PFSK-1 (cell line): ENCODE measurements around the gene MED26.

Experiments
- FOXP2 ChIP-seq: optimal IDR thresholded peaks from 2 replicates; pipeline ENCODE3; 2011; ENCODE audit warnings: borderline replicate concordance, control low read depth, inconsistent platforms; ENCODE audit not compliant: insufficient read depth; ENCODE audit errors: extremely low read length, extremely low read depth
- POLR2AphosphoS5 ChIP-seq: IDR thresholded peaks from 2 replicates; pipeline ENCODE4 v1.6.1; 2012; ENCODE audit warnings: low read depth, mild to moderate bottlenecking, control low read depth, low read length, moderate library complexity
- REST ChIP-seq, 2 experiments: IDR thresholded peaks; 2 replicates each; pipeline versions ENCODE4 v1.6.1 to v1.8.0; 2011 to 2012; ENCODE audit warnings: low read depth in 2 of 2, low read length in 2 of 2, control low read depth in 1 of 2, inconsistent platforms in 1 of 2, mild to moderate bottlenecking in 1 of 2, moderate library complexity in 1 of 2; ENCODE audit not compliant: insufficient read depth in 1 of 2
- SIN3A ChIP-seq: IDR thresholded peaks from 2 replicates; pipeline ENCODE4 v1.6.1; 2012; ENCODE audit warnings: mild to moderate bottlenecking, low read length, moderate library complexity, borderline replicate concordance; ENCODE audit not compliant: insufficient read depth
- TAF1 ChIP-seq: IDR thresholded peaks from 2 replicates; pipeline ENCODE4 v1.6.1; 2012; ENCODE audit warnings: low read length, control low read depth, borderline replicate concordance; ENCODE audit not compliant: insufficient read depth

The MED26 gene

GRCh38 chr19:16641695-16642094 is 13.7 kb upstream of the MED26 start:
- TF ChIP-seq FOXP2 (no peak), TAF1 (no peak), REST (IDR thresholded peaks at IDR 0.05; ENCODE audit: insufficient read depth in 1 of 2, low read depth in 2 of 2, low read length in 2 of 2) (no peak), POLR2AphosphoS5 (no peak), SIN3A (no peak)

DNA sequence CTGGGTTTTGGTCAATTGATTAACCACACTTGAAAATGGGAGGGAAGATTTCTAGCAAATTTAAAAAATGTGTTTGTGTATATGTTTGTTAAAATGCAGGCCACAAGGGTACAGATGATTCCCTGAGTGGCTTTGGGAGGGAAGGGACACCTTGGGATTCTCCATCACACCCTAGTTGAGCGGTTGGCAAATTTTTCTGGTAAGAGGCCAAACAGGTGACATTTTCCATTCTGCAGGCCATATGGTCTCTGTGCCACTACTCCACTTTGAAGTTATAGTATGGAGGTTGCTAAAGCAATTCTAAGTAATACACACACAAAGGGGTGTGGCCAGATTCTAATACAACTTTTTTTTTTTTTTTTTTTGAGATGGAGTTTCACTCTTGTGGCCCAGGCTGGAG is 12.9 kb upstream of the MED26 start:
- TF ChIP-seq FOXP2 (no peak), SIN3A (no peak), TAF1 (no peak), POLR2AphosphoS5 (no peak), REST (IDR thresholded peaks at IDR 0.05; ENCODE audit: insufficient read depth in 1 of 2, low read depth in 2 of 2, low read length in 2 of 2) (no peak)

DNA sequence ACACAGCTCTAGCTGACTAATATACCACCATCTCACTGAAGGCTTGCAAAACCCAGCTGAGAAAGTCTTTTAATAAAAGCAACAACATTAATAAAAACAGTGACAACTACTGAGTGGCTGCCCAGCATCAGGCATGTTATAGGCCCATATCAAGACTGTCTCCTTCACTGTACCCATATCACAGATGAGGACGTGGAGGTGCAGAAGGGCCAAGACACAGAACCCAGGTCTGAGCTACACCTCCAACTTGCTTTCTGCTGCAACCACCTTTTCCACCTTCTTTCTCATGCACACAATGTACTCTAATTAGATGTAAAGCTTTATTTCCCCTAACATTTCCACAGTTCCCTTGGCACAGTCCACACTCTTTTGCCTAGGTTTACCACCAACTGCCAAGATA is 10.7 kb upstream of the MED26 start:
- no peak for TF ChIP-seq TAF1
- no peak for TF ChIP-seq POLR2AphosphoS5
- TF ChIP-seq SIN3A, result no peak
- TF ChIP-seq REST (IDR thresholded peaks at IDR 0.05; ENCODE audit: insufficient read depth in 1 of 2, low read depth in 2 of 2, low read length in 2 of 2), result no peak
- TF ChIP-seq FOXP2, result no peak

DNA sequence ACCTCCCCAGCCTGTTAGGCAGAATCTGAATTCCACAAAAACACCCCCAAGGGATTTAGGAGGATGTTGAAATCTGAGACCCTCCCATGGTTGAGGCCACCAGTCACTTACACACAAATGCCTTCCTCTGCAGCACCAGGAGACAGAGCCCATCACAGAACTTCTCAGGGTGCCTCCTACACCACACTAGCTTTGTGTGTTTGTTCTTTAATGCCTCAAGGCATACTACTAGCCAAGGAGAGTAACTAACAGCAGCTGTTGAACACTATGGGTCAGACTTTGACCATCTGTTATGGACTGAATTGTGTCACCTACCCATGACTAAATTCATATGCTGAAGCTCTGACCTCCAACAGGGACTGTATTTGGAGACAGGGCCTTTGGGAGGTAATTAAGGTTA is 9.5 kb upstream of the MED26 start:
- TF ChIP-seq FOXP2, result no peak
- no peak for TF ChIP-seq TAF1
- no peak for TF ChIP-seq POLR2AphosphoS5
- TF ChIP-seq REST (IDR thresholded peaks at IDR 0.05; ENCODE audit: insufficient read depth in 1 of 2, low read depth in 2 of 2, low read length in 2 of 2), result no peak
- no peak for TF ChIP-seq SIN3A

GRCh38 chr19:16631465-16631864 is 3.5 kb upstream of the MED26 start:
- TF ChIP-seq REST (IDR thresholded peaks at IDR 0.05; ENCODE audit: insufficient read depth in 1 of 2, low read depth in 2 of 2, low read length in 2 of 2) (no peak), SIN3A (no peak), TAF1 (no peak), POLR2AphosphoS5 (no peak), FOXP2 (no peak)
